ENCODE data around the gene THAP3.
"Not testable (repeated sequence)": the region's sequence is repeated elsewhere in the genome, so short reads cannot be mapped to it uniquely, and the experiment has no call there.

THAP3 gene

GRCh38 chr1:6645018-6645417, 20.4 kb downstream of the THAP3 start:
- H2AFZ ChIP-seq (ENCODE audit: low read depth, low read length) = no peak overlapping the region
- H3K4me3 ChIP-seq (ENCODE audit: low read length) = no peak overlapping the region
- H3K4me1 ChIP-seq (ENCODE audit: insufficient read depth, low read length) = no peaks in the 10 kb centered on the region
- H3K36me3 ChIP-seq (ENCODE audit: insufficient read depth, low read length) = peaks cover 47% of the 10 kb centered on the region
- no peaks in the 10 kb centered on the region for H3K9me3 ChIP-seq (ENCODE audit: low read length)
- H3K27me3 ChIP-seq (ENCODE audit: insufficient read depth, low read length) = no peaks in the 10 kb centered on the region

DNA sequence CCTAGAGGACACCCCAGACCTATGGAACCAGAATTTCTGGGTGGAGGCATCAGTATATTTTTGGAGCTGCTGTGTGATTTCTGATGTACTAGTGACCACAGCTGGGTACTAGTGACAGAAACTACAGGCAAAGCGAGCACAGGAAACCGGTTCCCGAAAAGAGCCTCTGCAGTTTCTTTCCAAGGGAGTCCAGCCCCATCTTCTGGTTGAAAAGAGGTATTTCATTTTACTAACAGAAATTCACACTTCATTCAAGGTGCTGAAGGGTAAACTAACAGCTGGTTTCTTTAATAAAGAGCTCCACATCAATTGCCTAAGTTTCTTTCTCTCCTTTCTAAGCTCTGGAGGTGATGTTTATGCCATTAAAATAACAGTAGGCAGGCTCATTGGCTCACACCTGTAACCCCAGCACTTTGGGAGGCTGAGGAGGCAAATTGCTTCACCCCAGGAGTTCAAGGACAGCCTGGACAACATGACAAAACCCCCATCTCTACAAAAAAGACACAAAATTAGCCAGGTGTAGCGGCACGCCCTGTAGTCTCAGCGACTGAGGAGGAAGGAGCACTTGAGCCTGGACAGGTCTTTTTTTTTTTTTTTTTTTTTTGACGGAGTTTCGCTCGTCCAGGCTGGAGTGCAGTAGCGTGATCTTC, 22.0 kb downstream of the THAP3 start:
- H3K4me1 ChIP-seq (ENCODE audit: insufficient read depth, low read length) = peaks cover 2% of the 10 kb centered on the region
- no peak overlapping the region for H2AFZ ChIP-seq (ENCODE audit: low read depth, low read length)
- no peak overlapping the region for H3K4me3 ChIP-seq (ENCODE audit: low read length)
- peaks cover 48% of the 10 kb centered on the region for H3K36me3 ChIP-seq (ENCODE audit: insufficient read depth, low read length)
- no peaks in the 10 kb centered on the region for H3K27me3 ChIP-seq (ENCODE audit: insufficient read depth, low read length)
- no peaks in the 10 kb centered on the region for H3K9me3 ChIP-seq (ENCODE audit: low read length)

DNA sequence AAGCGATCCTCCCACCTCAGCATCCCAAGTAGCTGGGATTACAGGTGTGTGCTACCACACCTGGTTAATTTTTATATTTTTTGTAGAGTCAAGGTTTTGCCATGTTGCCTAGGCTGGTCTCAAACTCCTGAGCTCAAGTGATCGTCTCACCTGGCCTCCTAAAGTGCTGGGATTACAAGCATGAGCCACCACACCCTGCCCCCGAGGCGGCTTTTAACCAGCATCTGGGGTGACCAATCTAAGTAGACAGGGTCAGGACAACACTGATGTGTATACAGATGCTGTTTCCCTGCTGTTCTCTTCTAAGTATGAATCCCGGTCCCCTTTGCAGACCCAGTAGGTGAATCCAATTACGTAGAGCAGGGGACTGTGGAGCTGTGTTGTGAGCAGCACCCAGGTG, 23.9 kb downstream of the THAP3 start:
- no peak overlapping the region for H2AFZ ChIP-seq (ENCODE audit: low read depth, low read length)
- no peak overlapping the region for H3K4me3 ChIP-seq (ENCODE audit: low read length)
- peaks cover 45% of the 10 kb centered on the region for H3K36me3 ChIP-seq (ENCODE audit: insufficient read depth, low read length)
- H3K9me3 ChIP-seq (ENCODE audit: low read length) = no peaks in the 10 kb centered on the region
- no peaks in the 10 kb centered on the region for H3K27me3 ChIP-seq (ENCODE audit: insufficient read depth, low read length)
- peaks cover 8% of the 10 kb centered on the region for H3K4me1 ChIP-seq (ENCODE audit: insufficient read depth, low read length)

DNA sequence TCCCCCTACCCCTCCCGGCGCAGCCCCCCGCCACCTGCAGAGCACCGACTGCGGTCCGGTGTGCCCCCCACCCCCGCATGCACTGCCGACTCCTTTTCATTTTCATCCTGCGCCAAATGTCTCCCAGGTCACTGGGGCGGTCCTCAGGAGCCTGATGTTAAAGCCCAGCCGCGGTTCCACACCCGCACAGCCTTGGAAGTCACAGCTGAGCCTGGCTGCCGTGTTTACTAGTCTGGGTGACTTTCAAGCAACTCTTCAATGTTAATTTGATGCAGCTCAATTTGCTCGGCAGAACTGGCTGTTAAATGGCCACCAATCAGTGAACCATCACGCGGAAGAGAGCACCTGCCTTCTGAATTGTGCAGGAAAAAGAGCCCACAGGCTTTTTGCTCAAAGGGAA, 27.2 kb downstream of the THAP3 start:
- Histone ChIP-seq H3K4me3 (ENCODE audit: low read length) (no peak overlapping the region), H3K36me3 (ENCODE audit: insufficient read depth, low read length) (peaks cover 22% of the 10 kb centered on the region), H2AFZ (ENCODE audit: low read depth, low read length) (no peak overlapping the region), H3K4me1 (ENCODE audit: insufficient read depth, low read length) (peaks cover 13% of the 10 kb centered on the region), H3K27me3 (ENCODE audit: insufficient read depth, low read length) (no peaks in the 10 kb centered on the region), H3K9me3 (ENCODE audit: low read length) (no peaks in the 10 kb centered on the region)

DNA sequence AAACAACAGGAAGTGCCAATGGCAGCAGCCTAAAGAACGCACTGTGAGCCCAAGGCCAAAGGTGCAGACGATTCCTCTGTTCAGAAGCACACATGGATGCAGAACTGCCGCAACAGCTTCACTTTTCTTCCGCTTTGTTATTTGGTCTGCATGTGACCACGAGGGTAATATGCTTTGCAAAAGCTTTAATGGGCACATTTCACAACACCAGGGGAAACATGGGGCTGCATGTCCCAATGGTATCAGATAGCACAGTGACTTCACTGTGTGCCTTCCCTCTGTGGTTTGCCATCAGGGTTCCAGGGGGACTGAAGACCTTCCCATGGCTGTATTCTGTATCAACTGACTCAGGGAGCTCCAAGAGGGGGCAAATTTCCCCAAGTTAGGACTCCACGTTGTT, 28.3 kb downstream of the THAP3 start:
- H3K4me3 ChIP-seq (ENCODE audit: low read length) = no peak overlapping the region
- peaks cover 25% of the 10 kb centered on the region for H3K36me3 ChIP-seq (ENCODE audit: insufficient read depth, low read length)
- H3K4me1 ChIP-seq (ENCODE audit: insufficient read depth, low read length) = peaks cover 15% of the 10 kb centered on the region
- H3K27me3 ChIP-seq (ENCODE audit: insufficient read depth, low read length) = no peaks in the 10 kb centered on the region
- H3K9me3 ChIP-seq (ENCODE audit: low read length) = no peaks in the 10 kb centered on the region
- no peak overlapping the region for H2AFZ ChIP-seq (ENCODE audit: low read depth, low read length)

DNA sequence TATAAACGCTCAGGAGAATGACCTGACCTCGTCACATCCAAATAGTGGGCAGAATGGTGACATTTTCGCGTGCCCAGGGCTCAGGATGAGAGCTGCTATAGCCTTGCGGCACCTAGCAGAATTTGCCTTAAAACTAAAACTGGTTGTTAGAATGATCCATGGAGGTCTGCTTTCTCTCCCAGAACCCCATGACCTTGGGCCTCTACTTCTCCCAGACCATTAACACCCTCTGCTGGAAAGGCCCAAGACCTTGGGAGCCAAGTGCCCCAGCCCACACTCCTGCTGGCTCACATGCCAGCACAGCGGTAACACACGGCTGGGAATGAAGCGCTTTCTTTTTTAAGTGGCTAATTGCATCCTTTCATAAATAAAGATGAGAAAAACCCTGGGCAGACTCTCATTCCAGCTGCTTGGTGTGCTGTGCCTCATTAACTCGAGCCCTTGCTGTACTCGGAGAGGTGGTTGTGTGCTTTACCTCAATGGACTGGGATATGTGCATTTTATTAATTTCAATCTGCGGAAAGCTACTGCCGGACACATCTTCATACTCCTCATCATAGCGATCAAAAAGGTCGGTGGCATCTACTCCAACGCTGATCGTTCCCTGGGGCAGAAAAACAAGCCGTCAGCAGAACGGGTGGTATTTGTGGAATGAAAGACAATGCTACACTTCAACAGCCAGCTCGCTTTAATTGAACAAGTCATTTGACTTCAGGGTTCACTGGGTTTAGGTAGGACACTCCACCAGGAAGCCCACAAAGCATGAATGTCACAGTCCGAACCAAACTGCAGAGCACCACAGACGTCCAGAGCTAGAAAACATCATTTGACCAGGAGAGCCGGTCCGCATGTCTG, 29.0 kb downstream of the THAP3 start:
- H3K36me3 ChIP-seq (ENCODE audit: insufficient read depth, low read length) = peaks cover 28% of the 10 kb centered on the region
- H3K9me3 ChIP-seq (ENCODE audit: low read length) = no peaks in the 10 kb centered on the region
- no peaks in the 10 kb centered on the region for H3K27me3 ChIP-seq (ENCODE audit: insufficient read depth, low read length)
- H3K4me1 ChIP-seq (ENCODE audit: insufficient read depth, low read length) = peaks cover 15% of the 10 kb centered on the region
- H3K4me3 ChIP-seq (ENCODE audit: low read length) = no peak overlapping the region
- no peak overlapping the region for H2AFZ ChIP-seq (ENCODE audit: low read depth, low read length)

GRCh38 chr1:6657138-6657537, 32.5 kb downstream of the THAP3 start:
- no peaks in the 10 kb centered on the region for H3K9me3 ChIP-seq (ENCODE audit: low read length)
- H3K36me3 ChIP-seq (ENCODE audit: insufficient read depth, low read length) = peaks cover 19% of the 10 kb centered on the region

GRCh38 chr1:6658359-6659060, 33.8 kb downstream of the THAP3 start:
- H2AFZ ChIP-seq (ENCODE audit: low read depth, low read length) = no peak overlapping the region
- no peaks in the 10 kb centered on the region for H3K27me3 ChIP-seq (ENCODE audit: insufficient read depth, low read length)
- H3K36me3 ChIP-seq (ENCODE audit: insufficient read depth, low read length) = peaks cover 17% of the 10 kb centered on the region
- peaks cover 7% of the 10 kb centered on the region for H3K4me1 ChIP-seq (ENCODE audit: insufficient read depth, low read length)
- H3K4me3 ChIP-seq (ENCODE audit: low read length) = no peak overlapping the region
- no peaks in the 10 kb centered on the region for H3K9me3 ChIP-seq (ENCODE audit: low read length)

More at GRCh38 chr1:6657138-6657537, 32.5 kb downstream of the THAP3 start:
- no peak overlapping the region for H3K4me3 ChIP-seq (ENCODE audit: low read length)
- H2AFZ ChIP-seq (ENCODE audit: low read depth, low read length) = no peak overlapping the region
- H3K27me3 ChIP-seq (ENCODE audit: insufficient read depth, low read length) = no peaks in the 10 kb centered on the region
- H3K4me1 ChIP-seq (ENCODE audit: insufficient read depth, low read length) = peaks cover 10% of the 10 kb centered on the region

DNA sequence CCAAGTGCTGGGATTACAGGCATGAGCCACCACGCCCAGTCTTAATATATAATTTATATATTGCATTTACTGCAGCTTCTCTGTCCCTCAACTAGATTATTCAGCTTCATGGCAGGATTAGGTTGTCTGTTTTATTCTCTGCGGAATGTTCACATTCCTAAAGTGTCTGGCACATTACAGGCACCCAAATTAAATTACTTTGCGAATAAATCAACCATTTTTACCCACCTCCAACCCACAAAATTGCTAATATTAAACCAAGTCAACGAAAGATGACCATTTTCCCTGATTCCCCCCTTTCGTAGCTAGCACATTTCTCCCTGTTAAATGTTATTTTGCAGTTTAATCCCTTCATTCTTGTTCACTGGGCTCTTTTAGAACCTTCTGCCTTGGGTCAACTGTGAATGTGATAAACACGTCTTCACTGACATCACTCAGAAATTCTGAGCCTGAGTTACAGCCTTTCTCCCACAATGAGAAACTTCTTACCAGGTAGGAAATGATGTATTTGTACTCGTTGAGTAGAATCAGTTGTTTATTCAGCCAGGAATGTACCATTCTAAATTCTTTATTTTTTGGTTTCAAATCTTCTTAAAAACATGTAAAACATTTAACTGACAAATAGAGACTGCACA, 35.9 kb downstream of the THAP3 start:
- Histone ChIP-seq H3K36me3 (ENCODE audit: insufficient read depth, low read length) (peaks cover 22% of the 10 kb centered on the region), H3K27me3 (ENCODE audit: insufficient read depth, low read length) (no peaks in the 10 kb centered on the region), H2AFZ (ENCODE audit: low read depth, low read length) (no peak overlapping the region), H3K4me3 (ENCODE audit: low read length) (no peak overlapping the region), H3K9me3 (ENCODE audit: low read length) (no peaks in the 10 kb centered on the region), H3K4me1 (ENCODE audit: insufficient read depth, low read length) (peaks cover 4% of the 10 kb centered on the region)

DNA sequence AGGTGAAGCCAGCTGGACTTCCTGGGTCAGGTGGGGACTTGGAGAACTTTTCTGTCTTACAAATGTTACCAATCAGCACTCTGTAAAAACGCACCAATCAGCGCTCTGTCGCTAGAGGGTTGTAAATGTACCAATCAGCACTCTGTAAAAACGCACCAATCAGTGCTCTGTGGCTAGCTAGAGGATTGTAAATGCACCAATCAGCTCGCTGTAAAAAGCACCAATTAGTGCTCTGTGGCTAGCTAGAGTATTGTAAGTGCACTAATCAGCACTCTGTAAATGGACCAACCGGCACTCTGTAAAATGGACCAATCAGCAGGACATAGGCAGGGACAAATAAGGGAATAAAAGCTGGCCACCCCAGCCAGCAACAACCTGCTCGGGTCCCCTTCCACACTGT, 37.8 kb downstream of the THAP3 start:
- peaks cover 36% of the 10 kb centered on the region for H3K36me3 ChIP-seq (ENCODE audit: insufficient read depth, low read length)

DNA sequence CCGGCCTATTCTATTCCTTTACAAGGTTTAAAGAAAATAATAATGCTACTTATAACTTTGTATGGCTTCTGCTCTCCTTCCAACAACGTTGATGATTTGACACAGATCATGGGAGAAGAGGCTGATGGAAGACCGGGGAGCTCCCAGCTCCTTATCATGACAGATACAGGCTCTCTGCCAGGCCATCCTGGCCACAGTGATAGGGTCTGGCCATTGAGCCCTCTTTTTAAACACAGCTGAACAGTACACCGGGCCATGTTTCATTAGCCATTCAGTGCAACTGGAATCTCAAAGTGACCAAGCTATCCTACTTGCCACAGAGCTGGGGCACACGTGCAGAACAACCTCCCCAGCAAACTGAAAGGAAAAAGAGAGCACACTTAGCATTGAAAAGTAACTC, 42.0 kb downstream of the THAP3 start:
- Histone ChIP-seq H2AFZ (ENCODE audit: low read depth, low read length) (no peak overlapping the region), H3K9me3 (ENCODE audit: low read length) (no peaks in the 10 kb centered on the region), H3K27me3 (ENCODE audit: insufficient read depth, low read length) (no peaks in the 10 kb centered on the region), H3K4me1 (ENCODE audit: insufficient read depth, low read length) (no peaks in the 10 kb centered on the region), H3K36me3 (ENCODE audit: insufficient read depth, low read length) (peaks cover 33% of the 10 kb centered on the region), H3K4me3 (ENCODE audit: low read length) (no peak overlapping the region)

More for the DNA sequence above, 37.8 kb downstream of the THAP3 start:
- H2AFZ ChIP-seq (ENCODE audit: low read depth, low read length); H3K9me3 ChIP-seq (ENCODE audit: low read length); H3K4me1 ChIP-seq (ENCODE audit: insufficient read depth, low read length); H3K27me3 ChIP-seq (ENCODE audit: insufficient read depth, low read length); H3K4me3 ChIP-seq (ENCODE audit: low read length): not testable (repeated sequence)

- Histone ChIP-seq H3K27me3 (ENCODE audit: insufficient read depth, low read length) (no peaks in the 10 kb centered on the region), H3K36me3 (ENCODE audit: insufficient read depth, low read length) (peaks cover 35% of the 10 kb centered on the region), H3K9me3 (ENCODE audit: low read length) (no peaks in the 10 kb centered on the region), H2AFZ (ENCODE audit: low read depth, low read length) (no peak overlapping the region), H3K4me1 (ENCODE audit: insufficient read depth, low read length) (no peaks in the 10 kb centered on the region), H3K4me3 (ENCODE audit: low read length) (no peak overlapping the region)
Measured at GRCh38 chr1:6667139-6667538, 42.5 kb downstream of the THAP3 start.

GRCh38 chr1:6668503-6668902, 43.8 kb downstream of the THAP3 start:
- H3K36me3 ChIP-seq (ENCODE audit: insufficient read depth, low read length) = peaks cover 27% of the 10 kb centered on the region
- H3K27me3 ChIP-seq (ENCODE audit: insufficient read depth, low read length) = no peaks in the 10 kb centered on the region
- no peaks in the 10 kb centered on the region for H3K9me3 ChIP-seq (ENCODE audit: low read length)
- no peaks in the 10 kb centered on the region for H3K4me1 ChIP-seq (ENCODE audit: insufficient read depth, low read length)
- no peak overlapping the region for H3K4me3 ChIP-seq (ENCODE audit: low read length)
- H2AFZ ChIP-seq (ENCODE audit: low read depth, low read length) = no peak overlapping the region
